AG10803 (cell line): ENCODE results near the gene ATP5ME.

Experiments
- DNase-seq: peaks from one replicate; pipeline ENCODE4 v3.0.0; 2010; ENCODE audit warnings: low read depth
- H3K4me3 ChIP-seq: 2 replicates; pipeline ENCODE4 v1.5.1; 2011; ENCODE audit warnings: mild to moderate bottlenecking, low read length, control low read depth
- CTCF ChIP-seq: conservative IDR thresholded peaks from 2 replicates; pipeline ENCODE4 v1.5.1; 2011; ENCODE audit warnings: mild to moderate bottlenecking, low read length, control low read depth, inconsistent platforms

The ATP5ME gene

DNA sequence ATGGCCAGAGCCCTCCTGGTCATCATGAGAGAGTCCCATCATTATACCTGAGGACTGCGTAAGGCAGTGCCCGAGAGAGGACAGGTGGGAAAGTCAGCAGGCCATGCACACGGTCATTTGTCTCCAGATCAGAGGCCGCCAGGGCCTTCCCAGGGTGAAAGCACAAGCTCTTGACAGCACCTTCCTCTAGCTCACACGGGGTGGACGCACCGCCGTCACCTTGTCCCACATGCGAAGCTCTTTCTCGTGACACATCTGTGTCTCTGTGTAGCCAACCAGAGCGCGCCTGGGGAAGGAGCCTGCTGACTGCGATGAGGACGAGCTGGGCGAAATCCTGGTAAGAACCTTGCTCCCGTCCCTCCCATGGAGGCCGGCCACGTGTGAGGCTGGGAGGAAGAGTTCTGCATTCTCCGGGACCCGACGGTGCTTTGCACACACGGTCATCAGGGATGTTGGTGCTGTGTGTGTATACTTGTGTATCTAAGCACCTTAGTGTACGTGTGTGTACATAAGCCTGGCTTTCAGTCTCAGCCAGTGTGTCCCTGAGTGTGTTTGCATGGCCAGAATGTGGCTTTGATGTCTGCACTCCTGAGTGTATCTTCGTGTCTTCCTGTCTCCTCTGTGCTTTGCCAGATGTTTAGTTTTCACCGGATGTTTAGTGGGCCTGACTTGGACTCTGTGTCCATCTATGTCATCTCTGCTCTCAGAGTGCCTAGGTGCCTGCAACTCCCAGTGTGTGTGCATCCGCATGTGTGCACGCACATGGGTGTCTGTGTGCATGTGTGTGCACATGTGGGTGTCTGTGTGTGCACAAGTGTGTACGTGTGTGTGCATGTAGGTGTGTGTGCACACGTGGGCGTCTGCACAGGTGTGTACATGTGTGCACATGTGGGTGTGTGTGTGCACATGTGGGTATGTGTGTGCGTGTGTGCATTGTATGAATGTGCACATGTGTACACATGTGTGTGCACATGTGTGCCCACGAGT lies 15.1 kb downstream of the ATP5ME start:
- H3K4me3 ChIP-seq, result no peak overlapping the region
- no peak for DNase-seq
- no peak for TF ChIP-seq CTCF

GRCh38 chr4:657834-658667 lies 16.0 kb downstream of the ATP5ME start:
- no peak for DNase-seq
- TF ChIP-seq CTCF, result no peak

GRCh38 chr4:657338-657833 lies 16.7 kb downstream of the ATP5ME start:
- TF ChIP-seq CTCF, result no peak
- DNase-seq, result no peak
- H3K4me3 ChIP-seq, result no peak overlapping the region

More at GRCh38 chr4:657834-658667, 16.0 kb downstream of the ATP5ME start:
- H3K4me3 ChIP-seq, result no peak overlapping the region

DNA sequence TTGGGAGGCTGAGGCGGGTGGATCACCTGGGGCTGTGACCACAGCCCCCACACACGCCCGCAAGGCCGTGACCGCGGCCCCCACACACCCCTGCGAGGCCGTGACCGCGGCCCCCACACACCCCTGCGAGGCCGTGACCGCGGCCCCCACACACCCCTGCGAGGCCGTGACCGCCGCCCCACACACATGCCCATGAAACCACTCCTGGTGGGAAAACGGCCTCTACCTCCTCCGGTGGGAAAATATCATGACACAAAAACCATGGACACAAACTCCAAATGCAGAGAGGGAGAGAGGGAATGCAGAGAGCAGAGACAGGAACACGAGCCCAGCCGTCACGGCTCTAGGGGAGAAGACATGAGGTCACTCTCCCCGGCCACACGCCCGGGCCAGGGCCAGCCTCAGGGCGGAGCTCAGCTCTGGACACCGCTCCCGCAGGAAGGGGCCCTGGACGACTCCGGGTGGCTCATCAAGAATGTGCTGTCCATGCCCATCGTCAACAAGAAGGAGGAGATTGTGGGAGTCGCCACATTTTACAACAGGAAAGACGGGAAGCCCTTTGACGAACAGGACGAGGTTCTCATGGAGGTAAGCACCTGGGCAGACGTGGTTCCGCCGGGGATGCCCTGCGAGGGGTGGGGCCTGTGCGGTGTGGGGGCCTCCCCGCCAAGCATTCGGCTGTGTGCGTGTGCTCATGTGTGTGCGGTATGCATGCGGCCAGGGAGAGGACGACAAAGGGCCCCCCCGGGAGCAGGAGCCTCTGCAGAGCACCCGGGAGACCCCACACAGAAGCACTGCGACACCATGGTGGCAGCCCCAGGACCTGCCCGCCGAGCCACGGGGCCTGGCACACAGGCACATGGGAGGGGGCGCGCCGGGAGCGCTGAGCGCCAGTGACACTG lies 17.4 kb downstream of the ATP5ME start:
- no peak for TF ChIP-seq CTCF

GRCh38 chr4:655464-656151 lies 18.5 kb downstream of the ATP5ME start:
- H3K4me3 ChIP-seq, result no peak overlapping the region
- no peak for TF ChIP-seq CTCF
- no peak for DNase-seq

More for the DNA sequence above, 17.4 kb downstream of the ATP5ME start:
- no peak for DNase-seq
- no peak overlapping the region for H3K4me3 ChIP-seq
